ENCODE results near the gene BPIFB1. TPM values are rescaled to one million over a fixed set of nuclear protein-coding genes. Genes with fewer than 3 reads are reported as not detected.

Gene BPIFB1
- total RNA-seq, 2 donors from 2014 or later, result 0.24 to 0.26 TPM

- no peaks in the 10 kb centered on the region for H3K9me3 Mint-ChIP-seq
- Histone ChIP-seq H3K36me3 (ENCODE audit: control insufficient read depth, insufficient read depth, low read length) (no peaks in the 10 kb centered on the region), H3K9me3 (ENCODE audit: control insufficient read depth, low read length) (no peaks in the 10 kb centered on the region), H3K27me3 (ENCODE audit: control insufficient read depth, insufficient read depth, low read length, poor library complexity, severe bottlenecking) (peaks cover 26% of the 10 kb centered on the region), H3K9ac (ENCODE audit: extremely low read depth, low read length, poor library complexity, severe bottlenecking) (no peak overlapping the region), H3K27ac (ENCODE audit: low read depth, low read length) (no peak overlapping the region), H3K4me3 (ENCODE audit: low read length) (no peak overlapping the region), H3K4me1 (ENCODE audit: control insufficient read depth, insufficient read depth, low read length) (peaks cover 9% of the 10 kb centered on the region)
- WGBS, 2 experiments (ENCODE audit: insufficient coverage in 1 of 2, insufficient read length in 1 of 2), result 76 to 79% methylated on average over 4 of the region's 4 CpGs
- H3K27me3 Mint-ChIP-seq (ENCODE audit: insufficient read depth), result peaks cover 50% of the 10 kb centered on the region
- no peak overlapping the region for H3K27ac Mint-ChIP-seq
- no peak for TF ChIP-seq CTCF (conservative IDR thresholded peaks at IDR 0.05)
- H3K4me1 Mint-ChIP-seq, result peaks cover 18% of the 10 kb centered on the region
- no peaks in the 10 kb centered on the region for H3K36me3 Mint-ChIP-seq (ENCODE audit: low read depth)
- no peak overlapping the region for H3K4me3 Mint-ChIP-seq
- DNase-seq, result peak; percentile 3
These were observed 42.9 kb upstream of the BPIFB1 start for GRCh38 chr20:33239979-33240736.

GRCh38 chr20:33240923-33241322 lies 42.1 kb upstream of the BPIFB1 start:
- H3K27ac ChIP-seq (ENCODE audit: low read depth, low read length), result no peak overlapping the region
- no peak overlapping the region for H3K4me3 ChIP-seq (ENCODE audit: low read length)
- H3K4me1 Mint-ChIP-seq, result peaks cover 11% of the 10 kb centered on the region
- H3K27ac Mint-ChIP-seq, result no peak overlapping the region
- H3K36me3 Mint-ChIP-seq (ENCODE audit: low read depth), result no peaks in the 10 kb centered on the region
- H3K27me3 Mint-ChIP-seq (ENCODE audit: insufficient read depth), result peaks cover 47% of the 10 kb centered on the region
- WGBS, 2 experiments (ENCODE audit: insufficient coverage in 1 of 2, insufficient read length in 1 of 2), result 72 to 73% methylated on average over 3 to 5 of the region's 5 CpGs
- peaks cover 26% of the 10 kb centered on the region for H3K27me3 ChIP-seq (ENCODE audit: control insufficient read depth, insufficient read depth, low read length, poor library complexity, severe bottlenecking)
- no peak for TF ChIP-seq CTCF (conservative IDR thresholded peaks at IDR 0.05)
- H3K4me3 Mint-ChIP-seq, result no peak overlapping the region
- no peaks in the 10 kb centered on the region for H3K36me3 ChIP-seq (ENCODE audit: control insufficient read depth, insufficient read depth, low read length)
- H3K9ac ChIP-seq (ENCODE audit: extremely low read depth, low read length, poor library complexity, severe bottlenecking), result no peak overlapping the region
- H3K4me1 ChIP-seq (ENCODE audit: control insufficient read depth, insufficient read depth, low read length), result peaks cover 2% of the 10 kb centered on the region
- no peaks in the 10 kb centered on the region for H3K9me3 Mint-ChIP-seq
- DNase-seq, result no peak
- H3K9me3 ChIP-seq (ENCODE audit: control insufficient read depth, low read length), result no peaks in the 10 kb centered on the region

GRCh38 chr20:33242319-33243100 lies 40.5 kb upstream of the BPIFB1 start:
- H3K4me3 ChIP-seq (ENCODE audit: low read length), result no peak overlapping the region
- Mint-ChIP-seq H3K27me3 (ENCODE audit: insufficient read depth) (peaks cover 34% of the 10 kb centered on the region), H3K27ac (no peak overlapping the region), H3K9me3 (no peaks in the 10 kb centered on the region), H3K4me3 (no peak overlapping the region), H3K4me1 (peaks cover 2% of the 10 kb centered on the region), H3K36me3 (ENCODE audit: low read depth) (no peaks in the 10 kb centered on the region)
- WGBS, 2 experiments (ENCODE audit: insufficient coverage in 1 of 2, insufficient read length in 1 of 2), result 50 to 82% methylated on average over 1 to 7 of the region's 7 CpGs
- peak; percentile 30 for DNase-seq
- H3K36me3 ChIP-seq (ENCODE audit: control insufficient read depth, insufficient read depth, low read length), result no peaks in the 10 kb centered on the region
- H3K27me3 ChIP-seq (ENCODE audit: control insufficient read depth, insufficient read depth, low read length, poor library complexity, severe bottlenecking), result peaks cover 15% of the 10 kb centered on the region
- H3K9me3 ChIP-seq (ENCODE audit: control insufficient read depth, low read length), result no peaks in the 10 kb centered on the region
- TF ChIP-seq CTCF (conservative IDR thresholded peaks at IDR 0.05), result no peak
- no peak overlapping the region for H3K9ac ChIP-seq (ENCODE audit: extremely low read depth, low read length, poor library complexity, severe bottlenecking)
- H3K4me1 ChIP-seq (ENCODE audit: control insufficient read depth, insufficient read depth, low read length), result no peaks in the 10 kb centered on the region
- H3K27ac ChIP-seq (ENCODE audit: low read depth, low read length), result no peak overlapping the region
